Spleen (tissue), 11 donors: ENCODE measurements around the gene GSN. TPM values are rescaled to one million over a fixed set of nuclear protein-coding genes. Genes with fewer than 3 reads are reported as not detected.

Experiments used
- DNase-seq: peaks from one replicate; pipeline ENCODE4 v3.0.0-alpha.2; 2020
- H3K27ac ChIP-seq, 8 donors: fragments of 200-600 bp; sonication (generic) in 7 of 8; 1 replicate in 4 of 8; 2 replicates in 4 of 8; pipeline versions ENCODE4 v1.5.0 to v1.8.0; 2016 to 2021; ENCODE audit warnings: inconsistent platforms in 4 of 8, mild to moderate bottlenecking in 4 of 8, moderate library complexity in 1 of 8
- H3K27me3 ChIP-seq, 7 donors: fragments of 200-600 bp; sonication (generic) in 6 of 7; replicated peaks in 1 of 7; 1 replicate in 4 of 7; 2 replicates in 3 of 7; pipeline versions ENCODE4 v1.5.0 to v1.8.0; 2016 to 2021; ENCODE audit warnings: inconsistent platforms in 3 of 7, mild to moderate bottlenecking in 1 of 7
- H3K36me3 ChIP-seq, 6 donors: fragments of 200-600 bp; sonication (generic) in 5 of 6; 1 replicate in 4 of 6; 2 replicates in 2 of 6; pipeline versions ENCODE4 v1.5.0 to v1.8.0; 2016 to 2021; ENCODE audit warnings: inconsistent platforms in 2 of 6
- H3K4me1 ChIP-seq, 6 donors: fragments of 200-600 bp; sonication (generic) in 5 of 6; 1 replicate in 3 of 6; 2 replicates in 3 of 6; pipeline versions ENCODE4 v1.5.0 to v1.8.0; 2016 to 2021; ENCODE audit warnings: inconsistent platforms in 3 of 6
- H3K4me3 ChIP-seq, 8 donors: fragments of 200-600 bp; sonication (generic) in 7 of 8; 1 replicate in 4 of 8; 2 replicates in 4 of 8; pipeline versions ENCODE4 v1.5.0 to v1.8.0; 2016 to 2021; ENCODE audit warnings: inconsistent platforms in 4 of 8, mild to moderate bottlenecking in 4 of 8, moderate library complexity in 2 of 8
- H3K9me3 ChIP-seq, 8 donors: fragments of 200-600 bp; sonication (generic) in 7 of 8; 1 replicate in 4 of 8; 2 replicates in 4 of 8; pipeline versions ENCODE4 v1.5.0 to v1.8.0; 2016 to 2021; ENCODE audit warnings: inconsistent platforms in 4 of 8
- POLR2A ChIP-seq, 3 donors: fragments of 450-650 bp; IDR thresholded peaks; one replicate each; pipeline ENCODE4 v1.5.1; 2017; ENCODE audit warnings: antibody characterized with exemption in 3 of 3, mild to moderate bottlenecking in 1 of 3
- POLR2AphosphoS5 ChIP-seq, 3 donors: sonication (generic); formaldehyde crosslinking; IDR thresholded peaks; one replicate each; pipeline ENCODE4 v1.5.1; 2017; ENCODE audit warnings: antibody characterized with exemption in 3 of 3
- WGBS, 5 donors: extraction: QIAGEN DNeasy Blood & Tissue Kit in 3 of 5; methylation state at CpG; one replicate each; pipeline versions ENCODE4 v1.1.5 to v1.1.7; 2013 to 2018; 5-methylcytosine and 5-hydroxymethylcytosine counted together
- intact Hi-C: fragments of 100-400 bp; cut with DNase I; formaldehyde crosslinking; loops from one replicate; pipeline ENCODE4 v1.15.0; 2023; ENCODE audit warnings: low total_unique reads
- polyA plus RNA-seq, 3 donors: library from polyadenylated mRNA; stranded (reverse); fragments of 200-250 nt; gene quantifications; one replicate each; pipeline ENCODE4 v1.2.1, GENCODE V29; 2013
- total RNA-seq, 7 donors: library from RNA; depleted of rRNA in 3 of 7; stranded (reverse); fragments of >200 nt in 3 of 7; fragmentation: NEBNext Ultra II Directional in 4 of 7; extraction: Animal tissue kit (Norgen Biotek cat#: 25700) in 4 of 7; gene quantifications; one replicate each; pipeline versions ENCODE4 v1.1.0 to v1.2.1, GENCODE V29; 2016 to 2021
- TF ChIP-seq, protein P1 (sequence below), 11 experiments: fragments of 200-600 bp in 7 of 11; fragments of 450-650 bp in 4 of 11; sonication (generic) in 4 of 11; IDR thresholded peaks in 8 of 11; conservative IDR thresholded peaks in 3 of 11; 1 replicate in 7 of 11; 2 replicates in 4 of 11; pipeline versions ENCODE4 v1.4.0 to v1.8.0; 2016 to 2021; ENCODE audit warnings: antibody characterized with exemption in 11 of 11, inconsistent platforms in 4 of 11, mild to moderate bottlenecking in 1 of 11
- donor health status: healthy with polysubstance abuse.
- donor health status: DM: no; HTN: no; CAD: no; lungs with moderate emphysema.
- donor health status: DM: no; HTN: no; CAD: no.
- donor health status: Bipolar disorder and iron deficiency.
- donor health status: healthy.
- donor health status: DM: no; HTN: no; CAD: no.
- donor health status: DM: yes; HTN: yes; CAD: no.

GSN gene
- total and polyA plus RNA-seq, 10 donors, result 115 to 432 (median 227) TPM

DNA sequence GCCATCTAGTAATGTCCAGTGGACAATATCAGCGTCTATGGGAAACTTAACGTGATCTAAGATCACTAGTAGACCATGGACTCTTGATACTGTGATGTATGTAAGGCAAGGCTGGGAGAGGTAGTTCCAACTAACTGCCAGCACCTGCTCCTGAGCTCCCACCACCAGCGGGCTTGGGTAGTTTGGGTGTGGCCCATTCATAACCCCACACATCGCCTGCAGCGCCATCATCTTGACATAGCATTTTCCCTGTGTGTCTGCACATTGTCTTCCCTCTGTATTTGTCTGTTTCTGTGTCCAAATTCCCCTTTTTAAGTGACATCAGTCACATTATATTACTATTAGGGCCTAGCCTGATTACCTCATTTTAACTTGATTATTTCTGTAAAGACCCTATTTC is 28.1 kb upstream of the GSN start:
- H3K4me1 ChIP-seq, result peaks cover 0 to under 1% (median 0%) of the 10 kb centered on the region in 6 donors
- H3K4me3 ChIP-seq, result no peak overlapping the region
- TF ChIP-seq POLR2A (IDR thresholded peaks at IDR 0.05), result no peak
- TF ChIP-seq, protein P1, sequence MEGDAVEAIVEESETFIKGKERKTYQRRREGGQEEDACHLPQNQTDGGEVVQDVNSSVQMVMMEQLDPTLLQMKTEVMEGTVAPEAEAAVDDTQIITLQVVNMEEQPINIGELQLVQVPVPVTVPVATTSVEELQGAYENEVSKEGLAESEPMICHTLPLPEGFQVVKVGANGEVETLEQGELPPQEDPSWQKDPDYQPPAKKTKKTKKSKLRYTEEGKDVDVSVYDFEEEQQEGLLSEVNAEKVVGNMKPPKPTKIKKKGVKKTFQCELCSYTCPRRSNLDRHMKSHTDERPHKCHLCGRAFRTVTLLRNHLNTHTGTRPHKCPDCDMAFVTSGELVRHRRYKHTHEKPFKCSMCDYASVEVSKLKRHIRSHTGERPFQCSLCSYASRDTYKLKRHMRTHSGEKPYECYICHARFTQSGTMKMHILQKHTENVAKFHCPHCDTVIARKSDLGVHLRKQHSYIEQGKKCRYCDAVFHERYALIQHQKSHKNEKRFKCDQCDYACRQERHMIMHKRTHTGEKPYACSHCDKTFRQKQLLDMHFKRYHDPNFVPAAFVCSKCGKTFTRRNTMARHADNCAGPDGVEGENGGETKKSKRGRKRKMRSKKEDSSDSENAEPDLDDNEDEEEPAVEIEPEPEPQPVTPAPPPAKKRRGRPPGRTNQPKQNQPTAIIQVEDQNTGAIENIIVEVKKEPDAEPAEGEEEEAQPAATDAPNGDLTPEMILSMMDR (IDR thresholded peaks at IDR 0.05 in 8 of 11, conservative IDR thresholded peaks at IDR 0.05 in 3 of 11), result no peak
- no peak for TF ChIP-seq POLR2AphosphoS5 (IDR thresholded peaks at IDR 0.05)
- no peak overlapping the region for H3K27ac ChIP-seq
- H3K27me3 ChIP-seq, result no peaks in the 10 kb centered on the region
- no peak for DNase-seq
- peaks cover 0 to 17% (median 13%) of the 10 kb centered on the region in 8 donors for H3K9me3 ChIP-seq
- H3K36me3 ChIP-seq, result peaks cover 0 to 50% (median 0%) of the 10 kb centered on the region in 6 donors
- 94 to 98% (median 96%) methylated on average over 5 of the region's 5 CpGs for WGBS, 5 donors
- intact Hi-C loops, result loop anchor here (10.0 kb wide), 1 partner anchor 165 kb away; no protein-coding TSS in a partner anchor

- peaks cover 0 to 42% (median 0%) of the 10 kb centered on the region in 6 donors for H3K36me3 ChIP-seq
- H3K4me1 ChIP-seq, result no peaks in the 10 kb centered on the region
- no peak overlapping the region for H3K4me3 ChIP-seq
- no peak for DNase-seq
- TF ChIP-seq, protein P1 (IDR thresholded peaks at IDR 0.05 in 8 of 11, conservative IDR thresholded peaks at IDR 0.05 in 3 of 11), result no peak
- no peak for TF ChIP-seq POLR2AphosphoS5 (IDR thresholded peaks at IDR 0.05)
- TF ChIP-seq POLR2A (IDR thresholded peaks at IDR 0.05), result no peak
- 87 to 94% (median 90%) methylated on average over 6 of the region's 6 CpGs for WGBS, 5 donors
- no peak overlapping the region for H3K27ac ChIP-seq
- H3K27me3 ChIP-seq, result no peaks in the 10 kb centered on the region
- H3K9me3 ChIP-seq, result peaks cover 0 to 17% (median 13%) of the 10 kb centered on the region in 8 donors
- intact Hi-C loops, result no loop called here
These were observed 27.4 kb upstream of the GSN start for GRCh38 chr9:121240472-121241135.

DNA sequence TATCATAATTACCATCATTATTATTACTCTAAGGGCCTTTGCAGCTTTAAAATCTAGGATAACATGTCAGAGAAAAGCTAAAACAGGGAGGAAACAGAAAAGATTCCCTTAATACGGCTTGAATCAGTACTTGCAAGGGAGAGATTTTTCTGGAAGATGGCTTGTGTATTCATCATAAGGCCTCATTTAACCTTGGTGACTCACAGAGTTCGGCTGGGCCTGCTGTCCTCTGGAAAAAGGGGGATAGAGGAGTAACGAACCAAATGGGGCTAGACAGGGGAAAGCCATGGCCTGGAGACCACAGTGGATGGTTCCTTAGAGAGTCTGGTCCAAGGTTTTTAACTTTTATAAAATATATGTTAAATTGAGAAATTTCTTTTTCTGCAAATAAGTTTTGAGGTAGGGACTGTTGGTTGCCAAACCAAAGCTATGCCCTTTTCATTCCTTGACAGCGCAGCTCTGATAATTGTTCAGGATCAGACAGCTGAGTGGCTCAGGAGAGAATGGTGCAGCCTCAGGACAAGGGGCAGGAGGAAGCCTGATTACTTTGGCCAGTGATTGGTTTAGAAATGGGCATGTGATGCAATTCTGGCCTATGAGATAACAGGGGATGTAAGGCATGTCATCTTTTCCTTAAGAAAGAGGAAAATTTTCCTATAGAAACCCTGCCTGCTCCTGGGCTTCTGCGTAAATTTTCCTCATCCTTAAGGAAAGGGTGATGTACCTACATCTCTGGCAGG is 25.6 kb upstream of the GSN start:
- TF ChIP-seq POLR2A (IDR thresholded peaks at IDR 0.05), result no peak
- no peak for TF ChIP-seq POLR2AphosphoS5 (IDR thresholded peaks at IDR 0.05)
- TF ChIP-seq, protein P1 (IDR thresholded peaks at IDR 0.05 in 8 of 11, conservative IDR thresholded peaks at IDR 0.05 in 3 of 11), result no peak
- peaks cover 0 to 29% (median 0%) of the 10 kb centered on the region in 6 donors for H3K36me3 ChIP-seq
- no peaks in the 10 kb centered on the region for H3K27me3 ChIP-seq
- DNase-seq, result no peak
- H3K27ac ChIP-seq, result no peak overlapping the region
- intact Hi-C loops, result no loop called here
- 63 to 91% (median 76%) methylated on average over 5 of the region's 5 CpGs for WGBS, 5 donors
- H3K4me3 ChIP-seq, result no peak overlapping the region
- peaks cover 0 to 17% (median 13%) of the 10 kb centered on the region in 8 donors for H3K9me3 ChIP-seq
- H3K4me1 ChIP-seq, result no peaks in the 10 kb centered on the region

- no peak for DNase-seq
- no peak overlapping the region for H3K27ac ChIP-seq
- H3K9me3 ChIP-seq, result peaks cover 0 to 17% (median 13%) of the 10 kb centered on the region in 8 donors
- peaks cover 0 to 29% (median 0%) of the 10 kb centered on the region in 6 donors for H3K36me3 ChIP-seq
- 93 to 95% (median 94%) methylated on average over 4 of the region's 4 CpGs for WGBS, 5 donors
- intact Hi-C loops, result no loop called here
- no peaks in the 10 kb centered on the region for H3K4me1 ChIP-seq
- no peaks in the 10 kb centered on the region for H3K27me3 ChIP-seq
- TF ChIP-seq, protein P1 (IDR thresholded peaks at IDR 0.05 in 8 of 11, conservative IDR thresholded peaks at IDR 0.05 in 3 of 11), result no peak
- TF ChIP-seq POLR2A (IDR thresholded peaks at IDR 0.05) (no peak), POLR2AphosphoS5 (IDR thresholded peaks at IDR 0.05) (no peak)
- no peak overlapping the region for H3K4me3 ChIP-seq
These were observed 25.0 kb upstream of the GSN start for GRCh38 chr9:121242959-121243346.
